Endothelial cell (in vitro differentiated cells): ENCODE results near the gene HINT1. TPM values are rescaled to one million over a fixed set of nuclear protein-coding genes. Genes with fewer than 3 reads are reported as not detected.

ENCODE experiments used
- DNase-seq: peaks from one replicate; pipeline ENCODE4 v3.0.0; 2021; ENCODE audit warnings: low spot score
- H3K27ac Mint-ChIP-seq: one replicate; pipeline ENCODE4 v1.8.0; 2021; ENCODE audit warnings: mixed read lengths, inconsistent platforms; ENCODE audit not compliant: unreplicated experiment
- H3K27me3 Mint-ChIP-seq: one replicate; pipeline ENCODE4 v1.8.0; 2021; ENCODE audit warnings: mild to moderate bottlenecking, moderate library complexity, mixed read lengths, inconsistent platforms; ENCODE audit not compliant: unreplicated experiment
- H3K36me3 Mint-ChIP-seq: one replicate; pipeline ENCODE4 v1.8.0; 2021; ENCODE audit warnings: mild to moderate bottlenecking, low read depth, mixed read lengths, inconsistent platforms; ENCODE audit not compliant: unreplicated experiment
- H3K4me1 Mint-ChIP-seq: one replicate; pipeline ENCODE4 v1.8.0; 2021; ENCODE audit warnings: mild to moderate bottlenecking, mixed read lengths, inconsistent platforms; ENCODE audit not compliant: unreplicated experiment
- H3K4me3 Mint-ChIP-seq: one replicate; pipeline ENCODE4 v1.8.0; 2021; ENCODE audit warnings: mild to moderate bottlenecking, mixed read lengths, inconsistent platforms; ENCODE audit not compliant: unreplicated experiment
- H3K9me3 Mint-ChIP-seq: one replicate; pipeline ENCODE4 v1.8.0; 2021; ENCODE audit warnings: mixed read lengths, inconsistent platforms; ENCODE audit not compliant: unreplicated experiment
- total RNA-seq: library from RNA; stranded (reverse); fragmentation: NEBNext Ultra II Directional; extraction: Animal tissue kit (Norgen Biotek cat#: 25700); gene quantifications from one replicate; pipeline ENCODE4 v1.2.1, GENCODE V29; 2021; ENCODE audit not compliant: unreplicated experiment
- TF ChIP-seq, protein P1 (sequence below): fragments of 200-600 bp; sonication (generic); IDR thresholded peaks from one replicate; pipeline ENCODE4 v1.5.0; 2021; ENCODE audit warnings: antibody characterized with exemption; ENCODE audit not compliant: unreplicated experiment

The HINT1 gene
- total RNA-seq, 1 donor from 2014 or later = 216 TPM

DNA sequence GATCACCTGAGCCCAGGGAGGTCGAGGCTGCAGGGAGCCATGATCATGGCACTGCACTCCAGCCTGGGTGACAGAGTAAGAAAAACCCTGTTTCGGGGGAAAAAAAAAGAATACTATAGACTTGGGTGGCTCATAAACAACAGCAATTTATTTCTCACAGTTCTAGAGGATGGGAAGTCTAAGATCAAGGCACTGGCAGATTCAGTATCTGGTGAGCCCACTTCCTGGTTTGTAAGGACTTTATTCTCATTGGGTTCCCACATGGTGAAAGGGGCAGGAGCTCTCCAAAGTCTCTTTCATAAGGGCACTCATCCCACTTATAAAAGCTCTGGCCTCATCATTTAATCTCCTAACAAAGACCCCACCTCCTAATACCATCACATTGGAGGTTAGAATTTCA is 8.7 kb downstream of the HINT1 start:
- H3K27me3 Mint-ChIP-seq = peaks cover 3% of the 10 kb centered on the region
- H3K4me3 Mint-ChIP-seq = no peak overlapping the region
- TF ChIP-seq, protein P1, sequence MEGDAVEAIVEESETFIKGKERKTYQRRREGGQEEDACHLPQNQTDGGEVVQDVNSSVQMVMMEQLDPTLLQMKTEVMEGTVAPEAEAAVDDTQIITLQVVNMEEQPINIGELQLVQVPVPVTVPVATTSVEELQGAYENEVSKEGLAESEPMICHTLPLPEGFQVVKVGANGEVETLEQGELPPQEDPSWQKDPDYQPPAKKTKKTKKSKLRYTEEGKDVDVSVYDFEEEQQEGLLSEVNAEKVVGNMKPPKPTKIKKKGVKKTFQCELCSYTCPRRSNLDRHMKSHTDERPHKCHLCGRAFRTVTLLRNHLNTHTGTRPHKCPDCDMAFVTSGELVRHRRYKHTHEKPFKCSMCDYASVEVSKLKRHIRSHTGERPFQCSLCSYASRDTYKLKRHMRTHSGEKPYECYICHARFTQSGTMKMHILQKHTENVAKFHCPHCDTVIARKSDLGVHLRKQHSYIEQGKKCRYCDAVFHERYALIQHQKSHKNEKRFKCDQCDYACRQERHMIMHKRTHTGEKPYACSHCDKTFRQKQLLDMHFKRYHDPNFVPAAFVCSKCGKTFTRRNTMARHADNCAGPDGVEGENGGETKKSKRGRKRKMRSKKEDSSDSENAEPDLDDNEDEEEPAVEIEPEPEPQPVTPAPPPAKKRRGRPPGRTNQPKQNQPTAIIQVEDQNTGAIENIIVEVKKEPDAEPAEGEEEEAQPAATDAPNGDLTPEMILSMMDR = no peak
- no peak for DNase-seq
- H3K27ac Mint-ChIP-seq = no peak overlapping the region
- H3K4me1 Mint-ChIP-seq = no peaks in the 10 kb centered on the region
- no peaks in the 10 kb centered on the region for H3K9me3 Mint-ChIP-seq
- H3K36me3 Mint-ChIP-seq = peaks cover 5% of the 10 kb centered on the region

DNA sequence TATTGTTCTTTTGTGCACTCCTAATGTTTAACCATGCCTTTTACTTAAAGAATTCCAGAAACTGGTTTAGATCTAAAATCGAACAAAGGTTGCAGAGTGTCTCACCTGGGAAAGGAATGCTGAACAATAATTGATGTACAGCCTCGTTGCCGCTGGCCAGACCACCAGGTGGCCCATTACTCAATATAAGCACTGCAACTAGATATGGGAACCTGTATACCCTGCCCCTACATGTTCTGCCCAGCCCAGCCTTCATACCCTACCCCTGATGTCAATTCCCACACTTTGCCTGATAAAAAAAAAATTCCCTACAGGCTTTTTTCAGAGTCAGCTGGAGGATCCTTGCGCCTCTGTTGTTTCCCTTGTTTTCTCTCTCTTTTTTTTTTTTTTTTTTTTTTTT is 13.8 kb downstream of the HINT1 start:
- H3K9me3 Mint-ChIP-seq = no peaks in the 10 kb centered on the region
- no peaks in the 10 kb centered on the region for H3K4me1 Mint-ChIP-seq
- no peak for DNase-seq
- no peaks in the 10 kb centered on the region for H3K36me3 Mint-ChIP-seq
- H3K27me3 Mint-ChIP-seq = no peaks in the 10 kb centered on the region
- peak overlapping the region; percentile 30 for H3K27ac Mint-ChIP-seq
- TF ChIP-seq, protein P1 = no peak
- H3K4me3 Mint-ChIP-seq = no peak overlapping the region

DNA sequence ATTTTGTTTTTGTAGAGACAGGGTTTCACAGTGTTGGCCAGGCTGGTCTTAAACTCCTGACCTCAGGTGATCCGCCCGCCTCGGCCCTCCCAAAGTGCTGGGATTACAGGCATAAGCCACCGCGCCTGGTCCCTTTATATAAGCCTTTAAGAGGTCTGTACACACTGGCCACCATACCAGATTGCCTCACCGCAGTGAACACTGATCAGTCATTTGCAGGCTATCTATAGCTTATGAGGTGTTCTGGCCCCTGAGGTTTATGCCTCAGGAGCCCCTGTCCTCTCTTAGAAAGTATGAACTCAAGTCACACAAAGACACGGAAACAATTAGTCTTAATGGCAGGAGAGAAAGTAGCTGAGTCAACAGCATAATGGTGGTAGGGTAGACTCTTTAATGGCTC is 14.6 kb downstream of the HINT1 start:
- Mint-ChIP-seq H3K4me3 (no peak overlapping the region), H3K36me3 (no peaks in the 10 kb centered on the region), H3K27ac (no peak overlapping the region), H3K4me1 (no peaks in the 10 kb centered on the region), H3K27me3 (no peaks in the 10 kb centered on the region), H3K9me3 (no peaks in the 10 kb centered on the region)
- no peak for DNase-seq
- TF ChIP-seq, protein P1 = no peak

DNA sequence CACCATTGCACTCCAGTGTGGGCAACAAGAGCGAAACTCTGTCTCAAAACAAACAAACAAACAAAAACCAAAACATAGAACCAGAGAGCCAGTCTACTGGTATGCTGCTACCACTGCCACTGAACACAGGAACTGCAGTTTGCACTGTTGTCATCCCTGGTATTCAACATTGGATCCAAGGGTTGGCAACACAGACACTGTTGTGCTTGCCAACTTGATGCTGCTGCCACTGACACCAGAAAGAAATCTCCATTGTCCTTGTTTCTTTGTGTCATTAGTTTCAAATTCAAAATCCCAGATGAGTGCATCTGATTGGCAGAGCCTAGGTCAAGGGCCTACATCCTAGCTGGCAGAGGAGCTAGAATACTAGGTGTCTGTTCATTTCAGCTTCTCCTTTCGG is 16.2 kb downstream of the HINT1 start:
- H3K27me3 Mint-ChIP-seq = no peaks in the 10 kb centered on the region
- H3K36me3 Mint-ChIP-seq = no peaks in the 10 kb centered on the region
- DNase-seq = no peak
- no peak overlapping the region for H3K4me3 Mint-ChIP-seq
- no peaks in the 10 kb centered on the region for H3K9me3 Mint-ChIP-seq
- TF ChIP-seq, protein P1 = no peak
- H3K27ac Mint-ChIP-seq = no peak overlapping the region
- no peaks in the 10 kb centered on the region for H3K4me1 Mint-ChIP-seq

DNA sequence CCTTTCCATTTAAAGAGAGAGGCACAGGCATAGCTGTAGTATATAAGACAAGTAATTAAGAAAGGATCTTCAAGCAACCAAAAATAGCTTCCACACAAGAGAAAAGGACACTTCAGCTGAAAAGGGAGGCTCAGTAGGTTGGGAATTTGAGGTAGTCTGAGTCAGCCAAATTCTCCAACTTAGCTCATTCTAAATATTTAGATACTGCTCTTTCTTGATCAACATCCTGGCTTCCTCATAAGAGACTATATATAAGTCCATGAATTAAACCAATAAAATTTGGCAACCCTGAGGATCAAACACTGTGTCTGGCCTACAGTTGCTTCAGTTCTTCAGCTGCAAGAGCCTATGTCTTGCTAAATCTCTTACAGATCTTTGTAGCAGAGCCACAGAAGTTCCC is 17.8 kb downstream of the HINT1 start:
- Mint-ChIP-seq H3K4me1 (no peaks in the 10 kb centered on the region), H3K27ac (no peak overlapping the region), H3K27me3 (no peaks in the 10 kb centered on the region), H3K36me3 (no peaks in the 10 kb centered on the region), H3K4me3 (no peak overlapping the region), H3K9me3 (no peaks in the 10 kb centered on the region)
- no peak for DNase-seq
- TF ChIP-seq, protein P1 = no peak
